ENCODE results near the gene CUBN. TPM values are rescaled to one million over a fixed set of nuclear protein-coding genes. Genes with fewer than 3 reads are reported as not detected.

The CUBN gene
- total RNA-seq, 3 donors from 2014 or later, result 0.31 to 1.9 (median 0.38) TPM

DNA sequence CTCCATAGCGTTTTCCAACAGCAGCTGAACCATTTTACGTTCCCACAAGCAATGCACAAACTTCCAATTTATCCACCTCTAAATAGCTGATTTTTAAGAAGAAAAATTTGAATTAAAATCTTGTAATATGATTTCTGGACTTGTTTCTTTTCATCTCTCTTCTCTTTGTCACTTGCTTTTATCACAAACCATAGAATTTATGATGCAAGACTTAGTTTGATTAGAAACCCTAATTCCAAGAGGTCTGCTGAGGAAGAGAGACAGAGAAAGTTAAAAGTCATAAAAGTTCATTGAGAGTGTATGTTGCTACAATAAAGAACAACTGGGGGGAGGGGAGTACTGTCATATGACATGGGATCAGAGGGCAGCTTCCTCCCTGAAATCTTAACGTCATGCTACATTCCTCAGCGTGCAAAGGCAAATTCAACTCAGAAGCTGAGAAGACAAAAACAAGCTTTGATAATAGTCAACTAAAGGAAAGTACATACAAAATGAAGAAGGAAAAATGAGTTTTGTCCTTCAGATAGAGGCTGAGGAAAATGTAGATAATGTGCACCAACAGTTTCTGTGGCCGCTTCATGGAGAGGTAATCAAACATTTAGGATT is 18.4 kb upstream of the CUBN start:
- intact Hi-C loops (cut with DNase I, micrococcal nuclease), result no loop called here
- no peaks in the 10 kb centered on the region for H3K9me3 ChIP-seq
- H3K4me1 ChIP-seq (ENCODE audit: low read depth), result peaks cover 14% of the 10 kb centered on the region
- no peaks in the 10 kb centered on the region for H3K36me3 ChIP-seq (ENCODE audit: low read depth)
- ATAC-seq (peak; percentile 76), DNase-seq (peak in 1 of 3 donors; percentile 79)
- H3K4me3 ChIP-seq, result no peak overlapping the region
- TF ChIP-seq, protein P1, sequence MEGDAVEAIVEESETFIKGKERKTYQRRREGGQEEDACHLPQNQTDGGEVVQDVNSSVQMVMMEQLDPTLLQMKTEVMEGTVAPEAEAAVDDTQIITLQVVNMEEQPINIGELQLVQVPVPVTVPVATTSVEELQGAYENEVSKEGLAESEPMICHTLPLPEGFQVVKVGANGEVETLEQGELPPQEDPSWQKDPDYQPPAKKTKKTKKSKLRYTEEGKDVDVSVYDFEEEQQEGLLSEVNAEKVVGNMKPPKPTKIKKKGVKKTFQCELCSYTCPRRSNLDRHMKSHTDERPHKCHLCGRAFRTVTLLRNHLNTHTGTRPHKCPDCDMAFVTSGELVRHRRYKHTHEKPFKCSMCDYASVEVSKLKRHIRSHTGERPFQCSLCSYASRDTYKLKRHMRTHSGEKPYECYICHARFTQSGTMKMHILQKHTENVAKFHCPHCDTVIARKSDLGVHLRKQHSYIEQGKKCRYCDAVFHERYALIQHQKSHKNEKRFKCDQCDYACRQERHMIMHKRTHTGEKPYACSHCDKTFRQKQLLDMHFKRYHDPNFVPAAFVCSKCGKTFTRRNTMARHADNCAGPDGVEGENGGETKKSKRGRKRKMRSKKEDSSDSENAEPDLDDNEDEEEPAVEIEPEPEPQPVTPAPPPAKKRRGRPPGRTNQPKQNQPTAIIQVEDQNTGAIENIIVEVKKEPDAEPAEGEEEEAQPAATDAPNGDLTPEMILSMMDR (IDR thresholded peaks at IDR 0.05), result no peak

DNA sequence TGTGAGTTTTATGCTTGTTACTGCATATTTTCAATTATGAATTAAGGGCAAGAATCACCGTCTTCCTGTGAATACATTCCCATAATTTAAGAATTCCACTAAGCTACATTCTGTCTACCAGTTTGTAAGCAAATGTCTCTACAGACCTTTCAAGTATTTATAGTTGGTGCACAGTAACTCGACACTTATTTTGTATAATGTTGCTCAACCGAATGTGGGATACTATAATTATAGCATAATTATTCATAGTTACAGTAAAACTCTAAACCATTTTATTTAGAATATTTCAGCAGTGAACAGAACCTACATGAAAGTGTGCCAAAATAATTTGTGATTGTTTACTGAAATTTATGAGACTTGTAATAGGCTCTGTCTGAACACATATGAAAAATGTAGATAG is 17.3 kb upstream of the CUBN start:
- ATAC-seq (no peak), DNase-seq (no peak)
- Histone ChIP-seq H3K4me3 (no peak overlapping the region), H3K36me3 (ENCODE audit: low read depth) (no peaks in the 10 kb centered on the region), H3K4me1 (ENCODE audit: low read depth) (peaks cover 10% of the 10 kb centered on the region), H3K9me3 (no peaks in the 10 kb centered on the region)
- TF ChIP-seq, protein P1 (IDR thresholded peaks at IDR 0.05), result no peak
- intact Hi-C loops (cut with DNase I, micrococcal nuclease), result no loop called here

DNA sequence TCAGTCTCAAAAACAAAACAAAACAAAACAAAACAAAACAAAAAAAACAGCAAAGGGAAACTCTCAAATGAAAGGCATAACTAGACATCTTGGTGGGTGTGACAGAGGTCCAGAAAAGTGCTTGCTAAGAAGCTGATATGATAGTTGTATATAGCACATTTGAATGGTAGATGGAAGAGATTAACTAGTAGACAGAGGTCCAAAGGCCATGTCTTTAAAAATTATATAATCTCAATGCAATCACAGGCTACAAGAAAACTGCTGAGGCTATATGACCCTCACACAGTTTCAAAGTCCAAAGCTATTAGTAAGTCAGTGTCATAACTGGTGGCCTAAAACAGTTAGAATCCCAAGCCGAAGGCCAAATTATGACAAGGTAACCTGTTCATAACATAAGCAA is 15.6 kb upstream of the CUBN start:
- no peak overlapping the region for H3K4me3 ChIP-seq
- no peaks in the 10 kb centered on the region for H3K9me3 ChIP-seq
- intact Hi-C loops (cut with DNase I, micrococcal nuclease), result no loop called here
- TF ChIP-seq, protein P1 (IDR thresholded peaks at IDR 0.05), result no peak
- DNase-seq, result peak in 1 of 3 donors; percentile 16
- no peaks in the 10 kb centered on the region for H3K36me3 ChIP-seq (ENCODE audit: low read depth)
- peak; percentile 94 for ATAC-seq
- peaks cover 4% of the 10 kb centered on the region for H3K4me1 ChIP-seq (ENCODE audit: low read depth)

DNA sequence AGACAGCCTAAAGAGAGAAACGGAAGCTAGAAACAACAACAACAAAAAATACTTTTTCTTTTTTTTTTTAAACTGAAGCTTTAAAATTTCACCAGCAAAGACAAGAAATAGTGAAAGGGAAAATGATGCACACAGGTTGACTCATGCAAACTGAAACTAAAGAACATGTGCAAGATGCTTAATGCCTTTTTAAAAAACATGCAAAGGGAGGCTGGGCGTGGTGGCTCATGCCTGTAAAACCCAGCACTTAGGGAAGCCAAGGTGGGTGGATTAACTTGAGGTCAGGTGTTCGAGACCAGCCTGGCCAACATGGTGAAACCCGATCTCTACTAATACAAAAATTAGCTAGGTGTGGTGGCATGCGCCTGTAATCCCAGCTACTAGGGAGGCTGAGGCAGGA is 15.1 kb upstream of the CUBN start:
- Histone ChIP-seq H3K36me3 (ENCODE audit: low read depth) (no peaks in the 10 kb centered on the region), H3K4me3 (no peak overlapping the region), H3K9me3 (no peaks in the 10 kb centered on the region), H3K4me1 (ENCODE audit: low read depth) (peaks cover 4% of the 10 kb centered on the region)
- DNase-seq, result peak in 1 of 3 donors; percentile 30
- TF ChIP-seq, protein P1 (IDR thresholded peaks at IDR 0.05), result no peak
- intact Hi-C loops (cut with DNase I, micrococcal nuclease), result no loop called here
- ATAC-seq, result peak; percentile 18

DNA sequence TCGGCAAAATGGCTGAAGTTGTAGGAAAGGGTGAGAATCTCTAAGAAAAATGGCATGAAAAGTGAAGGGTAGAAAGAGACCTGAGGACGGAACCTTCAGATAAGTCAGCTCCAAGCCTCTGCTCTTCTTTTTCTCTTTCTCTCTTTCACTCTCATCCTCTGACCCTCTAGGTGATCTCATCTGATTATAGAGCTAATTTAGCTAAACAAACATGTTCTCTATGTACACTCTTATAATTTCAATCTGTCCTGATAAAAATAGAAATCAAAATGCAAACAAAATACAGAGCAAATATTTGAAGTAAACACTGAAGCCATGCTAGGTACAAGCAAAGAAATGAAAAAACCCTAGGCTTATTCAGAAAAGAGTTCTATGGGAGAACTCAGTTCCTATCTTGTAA is 14.4 kb upstream of the CUBN start:
- intact Hi-C loops (cut with DNase I, micrococcal nuclease), result no loop called here
- no peaks in the 10 kb centered on the region for H3K36me3 ChIP-seq (ENCODE audit: low read depth)

More for the DNA sequence above, 14.4 kb upstream of the CUBN start:
- DNase-seq, result no peak
- Histone ChIP-seq H3K4me1 (ENCODE audit: low read depth) (peaks cover 5% of the 10 kb centered on the region), H3K4me3 (no peak overlapping the region), H3K9me3 (no peaks in the 10 kb centered on the region)
- no peak for ATAC-seq
- TF ChIP-seq, protein P1 (IDR thresholded peaks at IDR 0.05), result no peak

Measured in mucosa of descending colon (tissue), 3 donors.